ENCODE measurements around the gene ACER3. TPM values are rescaled to one million over a fixed set of nuclear protein-coding genes. Genes with fewer than 3 reads are reported as not detected.
"Not testable (repeated sequence)": the region's sequence is repeated elsewhere in the genome, so short reads cannot be mapped to it uniquely, and the experiment has no call there.

Gene ACER3
- total RNA-seq, 1 donor from 2014 or later: 22.1 TPM

DNA sequence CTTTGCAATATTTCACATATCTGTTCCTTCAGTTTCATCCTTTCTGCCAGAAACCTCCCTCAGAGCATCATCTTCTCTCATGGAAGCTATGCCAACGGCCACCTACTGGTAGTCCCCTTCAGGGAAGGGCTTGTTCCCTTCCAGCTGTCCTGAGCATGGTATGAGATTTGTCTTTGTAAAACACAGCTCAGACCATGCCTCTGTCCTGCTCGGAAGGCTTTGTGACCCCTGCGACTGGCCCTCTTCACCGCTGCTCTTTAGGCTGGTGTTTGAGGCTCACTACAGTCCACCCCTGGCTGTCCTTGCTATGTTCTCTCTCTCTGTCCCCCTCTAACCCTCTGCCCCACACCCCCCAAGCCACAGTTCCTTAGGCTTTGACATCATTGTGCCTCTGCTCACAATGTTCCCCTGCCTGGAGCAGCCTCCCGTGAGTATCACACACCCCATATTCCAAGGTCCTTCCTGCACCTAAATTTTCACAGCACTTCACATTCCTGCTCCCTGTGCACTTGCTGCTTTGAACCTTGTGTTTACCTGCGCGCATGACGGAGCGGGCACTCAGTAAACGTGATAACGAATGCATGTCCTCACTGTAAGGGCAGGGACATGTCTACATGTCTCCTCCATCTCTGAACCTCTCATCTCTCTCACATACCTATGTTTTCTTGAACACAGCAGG, 24.0 kb upstream of the ACER3 start:
- DNase-seq (ENCODE audit: extremely low read depth, low read depth, low spot score): no peak

GRCh38 chr11:76837696-76838677, 22.7 kb upstream of the ACER3 start:
- no peak for DNase-seq (ENCODE audit: extremely low read depth, low read depth, low spot score)

GRCh38 chr11:76838678-76839068, 22.0 kb upstream of the ACER3 start:
- no peak for DNase-seq (ENCODE audit: extremely low read depth, low read depth, low spot score)

GRCh38 chr11:76839311-76839710, 21.4 kb upstream of the ACER3 start:
- DNase-seq (ENCODE audit: extremely low read depth, low read depth, low spot score): no peak

DNA sequence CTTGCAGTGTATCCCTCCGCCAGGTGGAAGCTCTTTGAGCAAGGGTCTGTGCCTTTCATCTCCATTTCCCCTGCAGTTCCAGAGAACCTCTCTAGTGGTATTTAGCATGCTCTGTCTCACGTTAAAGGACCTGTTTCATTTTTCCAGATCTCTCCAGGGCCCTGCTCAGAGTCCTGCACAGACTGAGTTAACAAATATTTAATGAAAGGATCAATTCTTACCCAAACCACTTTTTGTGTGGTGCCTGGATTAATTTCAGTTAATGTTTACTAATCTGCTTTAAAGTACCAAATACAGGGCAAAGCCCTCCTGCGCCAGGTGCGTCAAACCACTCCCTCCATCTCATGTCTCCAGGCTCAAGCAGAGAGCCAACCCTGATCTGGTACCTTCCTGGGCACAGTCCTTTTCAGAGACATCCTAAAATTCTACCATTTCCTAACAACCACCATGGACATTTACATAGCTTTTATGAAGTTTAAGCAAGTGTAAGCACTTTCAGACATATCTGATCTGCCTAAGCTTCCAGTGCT, 18.7 kb upstream of the ACER3 start:
- DNase-seq (ENCODE audit: extremely low read depth, low read depth, low spot score): no peak

DNA sequence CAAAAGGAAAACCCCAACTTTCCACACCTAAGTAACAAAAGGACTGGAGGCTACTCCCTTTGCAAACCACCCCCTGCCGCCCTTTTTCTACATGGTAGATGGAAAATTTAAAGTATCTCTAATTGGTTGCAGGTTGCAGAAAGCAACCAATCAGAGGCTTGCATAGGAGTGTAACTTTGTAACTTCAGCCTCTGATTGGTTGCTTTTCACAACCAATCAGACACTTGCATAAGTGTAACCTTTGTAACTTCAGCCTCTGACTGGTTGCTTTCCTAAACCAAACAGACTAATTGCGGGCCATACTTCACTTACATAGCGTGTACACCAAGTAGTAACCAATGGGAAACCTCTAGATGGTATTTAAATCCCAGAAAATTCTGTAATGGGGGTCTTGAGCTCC, 16.8 kb upstream of the ACER3 start:
- no peak for DNase-seq (ENCODE audit: extremely low read depth, low read depth, low spot score)

- no peak for DNase-seq (ENCODE audit: extremely low read depth, low read depth, low spot score)
Measured at GRCh38 chr11:76844511-76844910, 16.2 kb upstream of the ACER3 start.

DNA sequence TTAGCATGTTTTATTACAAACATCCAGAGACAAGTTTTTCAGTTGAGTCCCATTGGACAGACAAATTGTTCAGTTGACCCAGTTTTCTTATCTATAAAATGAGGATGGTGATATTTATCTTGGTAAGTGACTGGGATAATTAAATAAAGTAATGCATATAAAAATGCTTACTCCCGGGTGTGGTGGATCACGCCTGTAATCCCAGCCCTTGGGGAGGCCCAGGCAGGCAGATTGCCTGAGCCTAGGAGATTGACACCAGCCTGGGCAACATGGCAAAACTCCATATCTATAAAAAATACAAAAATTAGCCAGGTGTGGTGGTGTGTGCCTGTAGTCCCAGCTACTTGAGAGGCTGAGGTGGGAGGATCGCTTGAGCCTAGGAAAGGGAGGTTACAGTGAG, 15.6 kb upstream of the ACER3 start:
- DNase-seq (ENCODE audit: extremely low read depth, low read depth, low spot score): no peak

GRCh38 chr11:76846441-76846840, 14.3 kb upstream of the ACER3 start:
- no peak for DNase-seq (ENCODE audit: extremely low read depth, low read depth, low spot score)

DNA sequence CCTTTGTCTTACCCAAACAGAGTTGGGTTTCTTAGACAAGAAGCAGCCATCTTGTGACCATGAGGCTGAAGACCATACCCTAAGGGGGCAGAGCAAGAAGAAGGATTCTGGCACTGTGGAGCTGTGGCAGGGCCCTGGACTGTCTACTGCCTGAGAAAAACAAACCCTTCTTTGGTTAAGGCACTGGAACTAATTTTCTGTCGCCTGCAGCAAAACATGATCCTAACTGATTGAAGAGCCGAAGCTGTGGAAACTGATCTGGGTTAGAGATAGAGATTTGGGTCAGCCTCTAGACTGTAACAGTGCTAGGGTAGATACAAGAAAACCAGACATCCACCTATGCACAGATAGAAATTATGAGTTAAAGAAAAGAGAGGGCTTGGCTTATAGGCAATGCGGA, 11.3 kb upstream of the ACER3 start:
- DNase-seq (ENCODE audit: extremely low read depth, low read depth, low spot score): no peak

DNA sequence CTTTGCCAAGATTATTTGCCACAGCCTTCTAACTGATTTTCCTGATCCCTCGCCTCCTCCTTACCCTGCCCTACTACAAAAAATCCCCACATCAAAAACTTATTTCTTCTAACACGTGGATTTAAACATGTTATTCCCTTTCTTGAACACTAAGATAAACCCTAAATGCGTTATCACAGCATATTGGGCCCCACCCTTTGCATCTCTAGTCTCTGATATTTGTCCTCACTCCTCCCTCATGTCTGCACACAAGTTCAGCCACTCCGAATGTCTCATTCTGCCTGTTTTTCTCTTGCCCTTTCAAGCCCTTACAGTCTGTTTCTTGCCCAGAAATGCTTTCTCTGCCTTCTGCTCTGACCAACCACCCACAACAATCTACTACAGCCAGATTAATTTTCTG, 10.6 kb upstream of the ACER3 start:
- DNase-seq (ENCODE audit: extremely low read depth, low read depth, low spot score): no peak

- DNase-seq (ENCODE audit: extremely low read depth, low read depth, low spot score): no peak
Measured at GRCh38 chr11:76850815-76851214, 9.9 kb upstream of the ACER3 start.

- no peak for DNase-seq (ENCODE audit: extremely low read depth, low read depth, low spot score)
Measured at GRCh38 chr11:76854709-76855108, 6.0 kb upstream of the ACER3 start.

GRCh38 chr11:76855670-76856069, 5.0 kb upstream of the ACER3 start:
- DNase-seq (ENCODE audit: extremely low read depth, low read depth, low spot score): not testable (repeated sequence)

DNA sequence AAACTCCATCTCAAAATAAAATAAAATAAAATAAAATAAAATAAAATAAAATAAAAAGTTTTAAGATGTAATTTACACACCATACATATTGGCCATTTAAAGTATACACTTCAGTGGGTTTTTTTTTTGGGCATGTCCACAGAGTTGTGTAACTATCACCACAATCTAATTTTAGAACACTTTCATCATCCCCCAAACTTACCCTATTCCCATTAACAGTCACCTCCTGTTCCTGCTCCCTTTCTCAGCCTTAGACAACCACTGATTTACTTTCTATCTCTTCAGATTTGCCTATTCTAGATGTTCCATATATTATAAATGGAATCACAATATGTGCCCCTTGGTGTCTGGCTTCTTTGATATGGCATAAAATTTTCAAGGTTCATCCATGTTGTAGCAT, 4.6 kb upstream of the ACER3 start:
- no peak for DNase-seq (ENCODE audit: extremely low read depth, low read depth, low spot score)

DNA sequence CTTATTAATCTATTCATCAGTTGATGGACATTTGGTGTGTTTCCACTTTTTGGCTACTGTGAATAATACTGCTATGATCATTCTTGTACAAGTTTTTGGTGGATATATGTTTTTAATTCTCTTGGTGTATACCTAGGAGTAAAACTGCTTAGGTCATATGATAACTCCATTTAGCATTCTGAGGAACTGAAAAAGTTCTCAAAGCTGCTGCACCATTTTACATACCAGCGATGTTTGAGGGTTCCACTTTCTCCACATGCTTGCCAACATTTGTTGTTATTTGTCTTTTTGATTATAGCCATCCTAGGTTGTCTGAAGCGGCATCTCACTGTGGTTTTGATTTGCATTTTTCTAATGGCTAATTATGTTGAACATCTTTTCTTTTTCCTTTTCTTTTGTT, 4.1 kb upstream of the ACER3 start:
- DNase-seq (ENCODE audit: extremely low read depth, low read depth, low spot score): no peak

DNA sequence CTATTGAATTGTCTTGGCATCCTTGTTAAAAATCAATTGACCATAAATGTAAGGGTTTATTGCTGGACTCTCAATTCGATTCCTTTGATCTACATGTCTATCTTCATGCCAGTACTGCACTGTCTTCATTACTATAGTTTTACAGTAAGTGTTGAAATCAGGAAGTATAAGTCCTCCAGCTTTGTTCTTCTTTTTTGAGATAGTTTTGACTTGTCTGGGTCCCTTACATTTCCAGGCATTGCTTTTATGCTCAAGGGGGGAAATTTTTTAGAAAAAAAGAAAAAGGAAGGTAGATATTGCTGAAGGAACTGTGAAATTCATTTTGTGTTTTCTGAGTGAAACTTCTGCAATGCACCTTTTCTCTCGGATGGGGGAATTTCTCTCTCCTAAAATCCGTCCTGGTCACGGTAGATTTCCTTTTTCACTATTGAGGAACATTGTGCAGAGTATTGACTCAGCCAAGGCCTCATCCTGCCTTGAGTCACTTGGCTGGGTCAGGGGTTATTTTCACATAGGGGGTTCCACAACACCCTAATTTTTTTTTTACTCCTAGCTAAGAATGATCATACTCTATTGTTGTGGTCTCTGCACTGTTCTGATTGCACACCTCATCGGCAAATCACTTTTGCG, 2.8 kb upstream of the ACER3 start:
- no peak for DNase-seq (ENCODE audit: extremely low read depth, low read depth, low spot score)

DNA sequence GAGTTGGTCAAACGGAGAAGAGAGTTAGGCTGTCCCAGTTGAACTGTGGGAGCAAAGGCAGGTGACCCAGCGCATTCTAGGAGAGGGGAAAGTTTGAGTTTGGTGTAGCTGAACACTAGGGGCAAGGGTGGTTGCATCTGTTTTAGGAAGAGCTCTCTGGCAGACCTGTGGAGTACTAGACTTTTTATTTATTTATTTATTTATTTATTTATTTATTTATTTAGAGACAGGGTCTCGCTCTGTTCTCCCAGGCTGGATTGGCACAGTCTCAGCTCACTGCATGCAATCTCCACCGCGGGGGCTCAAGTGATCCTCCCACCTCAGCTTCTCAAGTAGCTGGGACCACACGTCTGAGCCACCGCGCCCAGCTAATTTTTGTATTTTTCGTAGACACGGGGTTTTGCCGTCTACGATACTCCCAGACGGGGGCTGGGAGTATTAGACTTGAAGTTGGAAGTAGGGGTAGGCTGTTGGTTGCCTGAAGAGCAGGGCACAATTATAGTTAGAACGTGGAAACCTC, 950 bp upstream of the ACER3 start:
- DNase-seq (ENCODE audit: extremely low read depth, low read depth, low spot score): no peak

DNA sequence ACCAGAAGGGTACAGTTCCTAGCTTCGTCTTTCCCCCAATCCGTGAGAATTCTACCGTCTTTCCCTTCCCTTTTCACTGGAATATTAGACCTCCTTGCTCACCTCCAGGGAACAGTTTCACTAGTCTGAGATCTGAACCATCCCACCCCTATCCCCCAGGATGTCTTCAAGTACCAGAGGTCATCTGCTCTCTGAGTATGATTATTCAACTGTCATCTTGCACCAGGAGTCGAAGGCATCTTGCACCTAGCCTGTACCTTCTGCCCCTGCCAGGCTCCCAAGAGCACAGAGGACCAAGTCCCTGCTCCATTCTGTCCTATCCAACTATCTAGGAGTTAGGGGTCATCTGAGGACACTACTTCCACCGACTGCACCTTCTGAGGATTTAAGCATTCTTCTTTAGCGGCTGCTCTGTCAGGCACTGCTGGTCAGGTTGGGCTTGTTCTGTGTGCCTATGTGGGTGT, 804 bp downstream of the ACER3 start:
- DNase-seq (ENCODE audit: extremely low read depth, low read depth, low spot score): no peak

- not testable (repeated sequence) for DNase-seq (ENCODE audit: extremely low read depth, low read depth, low spot score)
Measured at GRCh38 chr11:76862794-76863193, 2.1 kb downstream of the ACER3 start.

DNA sequence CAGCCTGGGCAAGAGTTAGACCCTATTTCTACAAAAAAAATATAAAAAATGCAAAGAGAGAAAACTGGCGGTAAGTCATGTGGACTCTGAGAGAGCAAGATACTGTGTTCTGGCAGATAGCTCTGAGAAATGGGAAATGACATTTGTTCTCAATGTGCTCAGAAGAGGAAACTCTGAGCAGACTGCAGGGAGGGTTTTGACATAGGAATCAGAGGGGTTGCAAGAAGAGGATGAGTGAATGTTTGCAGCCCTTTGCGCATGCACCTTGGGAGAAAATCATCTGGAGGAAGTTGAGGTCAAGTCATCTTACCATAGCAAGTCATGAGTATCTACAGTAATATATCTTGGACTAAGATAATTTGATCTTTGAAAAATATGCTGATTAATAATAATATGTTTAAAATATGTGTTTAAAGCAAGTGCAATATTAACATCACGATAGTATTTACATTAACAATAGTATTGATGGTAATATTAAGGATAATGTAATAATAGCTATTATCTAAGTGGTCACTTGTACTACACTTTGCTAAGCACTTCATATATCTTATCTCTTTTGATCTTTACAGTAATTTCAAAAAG, 2.6 kb downstream of the ACER3 start:
- DNase-seq (ENCODE audit: extremely low read depth, low read depth, low spot score): no peak

Data from glomerular endothelial cell (primary cell).